ENCODE results near the gene CSRP1. TPM values are rescaled to one million over a fixed set of nuclear protein-coding genes. Genes with fewer than 3 reads are reported as not detected.

CSRP1 gene
- total and polyA plus RNA-seq, 2 donors, result 719 to 4,390 TPM

DNA sequence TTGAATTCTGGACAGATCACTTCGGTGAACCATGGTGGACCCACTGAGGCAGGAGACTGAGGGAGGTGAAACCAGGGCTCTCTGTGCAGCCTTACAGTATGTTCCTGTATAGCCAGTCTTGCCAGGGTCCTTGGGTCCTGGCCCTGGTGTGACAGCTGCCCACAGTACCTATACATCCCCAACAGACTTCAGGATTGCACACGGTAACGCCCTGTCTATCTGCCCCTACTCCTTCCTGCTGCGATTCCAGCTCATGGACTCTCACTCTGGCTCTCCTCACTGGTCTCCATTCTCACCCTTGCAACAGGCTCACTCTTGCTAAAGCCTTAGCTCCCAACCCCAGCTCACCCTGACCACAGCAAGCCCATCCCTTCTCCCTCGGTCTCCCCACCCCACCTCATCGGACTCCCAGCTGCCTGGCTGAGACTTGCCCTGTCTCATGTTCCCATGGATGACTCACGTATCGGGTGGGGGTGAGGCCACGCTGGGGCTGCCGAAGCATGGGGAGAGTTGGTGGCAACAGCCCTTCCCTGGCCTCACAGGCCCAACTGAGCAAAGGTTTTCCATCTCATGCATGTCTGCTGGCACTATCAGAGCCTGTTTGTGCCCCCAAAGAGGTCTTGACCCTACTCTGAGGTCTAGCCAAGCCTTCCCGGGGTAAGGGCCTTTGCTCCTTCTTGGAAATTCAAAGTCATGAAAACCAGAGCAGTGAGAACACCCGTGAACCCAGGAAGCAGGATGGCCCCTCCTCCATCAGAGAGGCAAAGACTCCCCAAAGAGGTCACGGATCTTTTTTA is 45.1 kb downstream of the CSRP1 start:
- 48% methylated on average over 13 of the region's 13 CpGs for WGBS
- Histone ChIP-seq H3K4me1 (ENCODE audit: insufficient read depth) (no peaks in the 10 kb centered on the region), H3K27ac (ENCODE audit: low read depth) (peak overlapping the region; percentile 90), H3K36me3 (ENCODE audit: insufficient read depth) (no peaks in the 10 kb centered on the region), H3K4me3 (ENCODE audit: low read depth, low read length) (no peak overlapping the region)
- DNase-seq (ENCODE audit: extremely low spot score), result peak; percentile 74

DNA sequence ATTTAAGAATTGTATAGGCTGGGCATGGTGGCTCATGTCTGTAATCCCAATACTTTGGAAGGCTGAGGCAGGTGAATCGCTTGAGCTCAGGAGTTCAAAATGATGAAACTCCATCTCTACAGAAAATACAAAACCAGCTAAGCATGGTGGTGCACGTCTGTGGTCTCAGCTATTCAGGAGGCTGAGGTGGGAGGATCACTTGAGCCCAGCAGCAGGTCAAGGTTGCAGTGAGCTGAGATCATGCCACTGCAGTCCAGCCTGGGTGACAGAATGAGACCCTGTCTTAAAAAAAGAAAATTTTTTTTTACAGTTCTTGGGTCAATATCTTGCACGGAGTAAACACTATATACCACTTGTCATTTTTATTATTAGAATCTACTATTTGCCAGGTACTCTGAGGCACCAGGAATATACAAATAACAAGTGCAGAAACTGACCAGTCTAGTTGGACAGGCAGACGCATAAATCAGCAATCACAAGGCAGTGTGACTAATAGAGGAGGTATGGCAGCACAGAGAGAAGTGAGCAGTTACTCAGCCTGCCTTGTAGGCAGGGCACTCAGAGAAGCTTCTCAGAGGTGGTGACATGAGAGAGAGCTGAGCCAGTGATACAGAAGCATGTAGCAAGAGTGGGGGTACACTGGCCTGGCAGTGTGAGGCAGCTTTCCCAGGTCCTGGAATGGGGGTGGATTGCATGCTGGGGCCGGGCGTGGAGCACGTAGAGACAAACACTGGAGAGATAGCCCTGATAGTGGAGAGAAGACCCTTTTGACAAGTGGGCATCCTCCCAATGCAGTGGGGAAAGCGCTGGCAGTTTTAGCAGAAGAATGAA is 45.9 kb downstream of the CSRP1 start:
- WGBS, result 66% methylated on average over 8 of the region's 8 CpGs
- H3K36me3 ChIP-seq (ENCODE audit: insufficient read depth), result no peaks in the 10 kb centered on the region
- DNase-seq (ENCODE audit: extremely low spot score), result no peak
- no peak overlapping the region for H3K4me3 ChIP-seq (ENCODE audit: low read depth, low read length)
- peak overlapping the region; percentile 90 for H3K27ac ChIP-seq (ENCODE audit: low read depth)
- no peaks in the 10 kb centered on the region for H3K4me1 ChIP-seq (ENCODE audit: insufficient read depth)

- no peak for DNase-seq (ENCODE audit: extremely low spot score)
- 92% methylated on average over 5 of the region's 5 CpGs for WGBS
- Histone ChIP-seq H3K4me1 (ENCODE audit: insufficient read depth) (no peaks in the 10 kb centered on the region), H3K27ac (ENCODE audit: low read depth) (no peak overlapping the region), H3K36me3 (ENCODE audit: insufficient read depth) (no peaks in the 10 kb centered on the region), H3K4me3 (ENCODE audit: low read depth, low read length) (no peak overlapping the region)
Measured at GRCh38 chr1:201459775-201460174, 47.1 kb downstream of the CSRP1 start.

- DNase-seq (ENCODE audit: extremely low spot score), result no peak
- Histone ChIP-seq H3K4me1 (ENCODE audit: insufficient read depth) (no peaks in the 10 kb centered on the region), H3K4me3 (ENCODE audit: low read depth, low read length) (no peak overlapping the region), H3K27ac (ENCODE audit: low read depth) (no peak overlapping the region), H3K36me3 (ENCODE audit: insufficient read depth) (no peaks in the 10 kb centered on the region)
- 94% methylated on average over 3 of the region's 3 CpGs for WGBS
Measured at GRCh38 chr1:201459052-201459451, 47.9 kb downstream of the CSRP1 start.

GRCh38 chr1:201457508-201457960 is 49.4 kb downstream of the CSRP1 start:
- Histone ChIP-seq H3K36me3 (ENCODE audit: insufficient read depth) (no peaks in the 10 kb centered on the region), H3K4me1 (ENCODE audit: insufficient read depth) (no peaks in the 10 kb centered on the region), H3K27ac (ENCODE audit: low read depth) (no peak overlapping the region), H3K4me3 (ENCODE audit: low read depth, low read length) (no peak overlapping the region)
- DNase-seq (ENCODE audit: extremely low spot score), result no peak
- 67% methylated on average over 4 of the region's 4 CpGs for WGBS

GRCh38 chr1:201456499-201457309 is 50.2 kb downstream of the CSRP1 start:
- Histone ChIP-seq H3K36me3 (ENCODE audit: insufficient read depth) (no peaks in the 10 kb centered on the region), H3K4me1 (ENCODE audit: insufficient read depth) (no peaks in the 10 kb centered on the region), H3K4me3 (ENCODE audit: low read depth, low read length) (no peak overlapping the region), H3K27ac (ENCODE audit: low read depth) (peak overlapping the region; percentile 75)
- 61% methylated on average over 11 of the region's 11 CpGs for WGBS
- DNase-seq (ENCODE audit: extremely low spot score), result no peak

DNA sequence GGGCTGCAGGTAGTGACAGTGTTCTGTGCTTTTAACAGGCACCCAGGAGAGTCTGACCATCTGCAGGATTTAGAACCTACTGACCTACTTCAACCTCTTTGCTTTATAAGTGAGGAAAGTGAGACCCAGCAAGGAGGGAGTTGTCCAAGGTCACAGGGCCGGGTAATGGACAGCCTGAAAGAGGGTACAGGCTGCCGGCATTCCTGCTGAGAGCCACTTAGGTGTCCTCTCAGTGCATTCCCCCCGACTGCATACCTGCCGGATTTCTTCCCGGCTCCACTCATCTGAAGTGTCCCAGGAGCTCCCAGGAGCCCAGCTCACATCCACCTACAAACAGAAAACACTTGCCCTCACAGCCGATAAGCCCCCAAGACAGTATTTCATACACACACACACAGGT is 51.8 kb downstream of the CSRP1 start:
- no peaks in the 10 kb centered on the region for H3K4me1 ChIP-seq (ENCODE audit: insufficient read depth)
- no peak overlapping the region for H3K27ac ChIP-seq (ENCODE audit: low read depth)
- no peaks in the 10 kb centered on the region for H3K36me3 ChIP-seq (ENCODE audit: insufficient read depth)
- H3K4me3 ChIP-seq (ENCODE audit: low read depth, low read length), result no peak overlapping the region
- DNase-seq (ENCODE audit: extremely low spot score), result no peak
- WGBS, result 87% methylated on average over 6 of the region's 6 CpGs

DNA sequence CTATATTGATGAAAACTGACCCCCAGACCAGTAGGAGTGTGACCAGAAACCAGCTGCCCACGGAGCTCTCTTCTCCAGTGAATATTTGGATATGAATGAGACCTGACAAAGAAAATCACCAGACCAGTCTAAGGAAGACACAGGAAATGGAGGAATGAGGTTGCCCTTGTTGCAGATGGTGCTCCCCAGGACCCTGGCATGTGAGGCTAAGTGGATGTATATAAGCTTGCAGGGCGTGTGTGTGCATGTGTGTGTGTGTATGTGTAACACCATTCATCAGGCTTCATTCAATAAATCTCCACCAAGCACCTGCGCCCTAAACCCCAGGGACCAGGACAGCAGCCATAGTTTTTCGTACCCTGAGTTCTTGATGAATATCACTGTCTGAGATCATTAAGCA is 52.3 kb downstream of the CSRP1 start:
- no peak overlapping the region for H3K27ac ChIP-seq (ENCODE audit: low read depth)
- no peaks in the 10 kb centered on the region for H3K4me1 ChIP-seq (ENCODE audit: insufficient read depth)
- DNase-seq (ENCODE audit: extremely low spot score), result no peak
- 84% methylated on average over 4 of the region's 4 CpGs for WGBS
- no peaks in the 10 kb centered on the region for H3K36me3 ChIP-seq (ENCODE audit: insufficient read depth)
- H3K4me3 ChIP-seq (ENCODE audit: low read depth, low read length), result no peak overlapping the region

- H3K4me3 ChIP-seq (ENCODE audit: low read depth, low read length), result no peak overlapping the region
- H3K27ac ChIP-seq (ENCODE audit: low read depth), result no peak overlapping the region
- no peaks in the 10 kb centered on the region for H3K36me3 ChIP-seq (ENCODE audit: insufficient read depth)
- WGBS, result 72% methylated on average over 4 of the region's 4 CpGs
- no peak for DNase-seq (ENCODE audit: extremely low spot score)
- no peaks in the 10 kb centered on the region for H3K4me1 ChIP-seq (ENCODE audit: insufficient read depth)
Measured at GRCh38 chr1:201452866-201453265, 54.1 kb downstream of the CSRP1 start.

GRCh38 chr1:201450721-201451291 is 56.1 kb downstream of the CSRP1 start:
- no peak overlapping the region for H3K27ac ChIP-seq (ENCODE audit: low read depth)
- H3K4me3 ChIP-seq (ENCODE audit: low read depth, low read length), result no peak overlapping the region
- H3K4me1 ChIP-seq (ENCODE audit: insufficient read depth), result no peaks in the 10 kb centered on the region
- 11% methylated on average over 12 of the region's 12 CpGs for WGBS
- no peaks in the 10 kb centered on the region for H3K36me3 ChIP-seq (ENCODE audit: insufficient read depth)
- no peak for DNase-seq (ENCODE audit: extremely low spot score)

- H3K36me3 ChIP-seq (ENCODE audit: insufficient read depth), result no peaks in the 10 kb centered on the region
- no peak for DNase-seq (ENCODE audit: extremely low spot score)
- 82% methylated on average over 5 of the region's 5 CpGs for WGBS
- no peaks in the 10 kb centered on the region for H3K4me1 ChIP-seq (ENCODE audit: insufficient read depth)
- no peak overlapping the region for H3K4me3 ChIP-seq (ENCODE audit: low read depth, low read length)
- no peak overlapping the region for H3K27ac ChIP-seq (ENCODE audit: low read depth)
Measured at GRCh38 chr1:201448990-201449389, 57.9 kb downstream of the CSRP1 start.

DNA sequence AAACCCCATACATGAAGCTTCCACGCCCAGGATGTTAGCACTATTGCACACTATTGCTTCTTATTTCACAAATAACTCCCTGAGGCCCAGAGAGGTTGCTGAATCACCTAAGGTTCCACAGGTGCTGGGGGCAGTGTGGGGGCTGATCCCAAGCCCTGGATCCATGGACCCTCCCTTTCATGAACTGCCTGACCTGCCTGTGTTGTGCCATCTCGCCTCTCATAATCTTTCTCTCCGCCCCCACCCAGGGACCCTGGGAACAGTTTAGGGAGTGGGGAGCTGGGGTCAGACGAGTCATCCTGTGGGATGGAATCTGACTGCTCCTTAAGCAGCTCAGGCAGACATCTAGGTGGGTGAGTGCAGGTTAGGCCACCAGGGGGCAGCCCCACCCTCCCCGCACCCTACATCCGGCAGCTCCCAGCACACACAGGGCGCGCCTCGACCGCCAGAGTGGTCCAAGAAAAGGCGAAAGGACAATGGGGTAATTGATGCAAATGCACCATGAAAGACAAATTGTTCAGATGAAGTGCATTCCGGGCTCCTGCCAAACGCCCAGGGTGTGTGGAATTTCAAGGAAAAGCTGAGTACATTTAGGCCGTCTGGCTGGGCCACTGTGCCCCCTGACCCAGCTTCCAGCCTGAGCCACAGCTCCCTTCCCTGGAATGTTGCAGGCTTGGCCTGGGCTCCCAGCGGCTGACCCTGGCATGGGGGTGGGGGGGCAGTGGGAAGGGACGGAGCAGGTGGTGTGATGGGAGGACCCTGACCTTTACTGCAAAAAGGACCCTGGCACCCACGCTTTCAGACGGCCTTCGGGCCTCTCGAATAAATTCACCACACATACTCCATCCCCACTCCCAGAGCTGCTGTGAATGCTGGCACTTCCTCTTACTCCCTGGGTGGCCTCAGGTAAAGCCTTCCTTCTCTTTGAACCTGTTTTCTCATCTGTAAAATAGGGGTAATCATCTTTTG is 58.7 kb downstream of the CSRP1 start:
- DNase-seq (ENCODE audit: extremely low spot score), result no peak
- H3K27ac ChIP-seq (ENCODE audit: low read depth), result no peak overlapping the region
- H3K4me1 ChIP-seq (ENCODE audit: insufficient read depth), result no peaks in the 10 kb centered on the region
- H3K4me3 ChIP-seq (ENCODE audit: low read depth, low read length), result no peak overlapping the region
- 44% methylated on average over 20 of the region's 20 CpGs for whole genome bisulfite sequencing
- H3K36me3 ChIP-seq (ENCODE audit: insufficient read depth), result no peaks in the 10 kb centered on the region
